ENCODE measurements around the gene KRT73.
"Not testable (repeated sequence)": the region's sequence is repeated elsewhere in the genome, so short reads cannot be mapped to it uniquely, and the experiment has no call there.

The KRT73 gene

GRCh38 chr12:52606581-52607218, 11.7 kb downstream of the KRT73 start:
- FAIRE-seq (no peak), DNase-seq (ENCODE audit: insufficient read length) (no peak)
- TF ChIP-seq POLR2AphosphoS5 (IDR thresholded peaks at IDR 0.05; ENCODE audit: low read depth, low read length) (no peak), TAF1 (IDR thresholded peaks at IDR 0.05; ENCODE audit: borderline replicate concordance, low read depth, low read length) (no peak), POLR2A (IDR thresholded peaks at IDR 0.05; ENCODE audit: low read depth, low read length) (no peak)

- TF ChIP-seq POLR2AphosphoS5 (IDR thresholded peaks at IDR 0.05; ENCODE audit: low read depth, low read length) (no peak), POLR2A (IDR thresholded peaks at IDR 0.05; ENCODE audit: low read depth, low read length) (no peak), TAF1 (IDR thresholded peaks at IDR 0.05; ENCODE audit: borderline replicate concordance, low read depth, low read length) (no peak)
- DNase-seq (ENCODE audit: insufficient read length) = no peak
- FAIRE-seq = no peak
Observed at GRCh38 chr12:52606096-52606495, 12.3 kb downstream of the KRT73 start.

DNA sequence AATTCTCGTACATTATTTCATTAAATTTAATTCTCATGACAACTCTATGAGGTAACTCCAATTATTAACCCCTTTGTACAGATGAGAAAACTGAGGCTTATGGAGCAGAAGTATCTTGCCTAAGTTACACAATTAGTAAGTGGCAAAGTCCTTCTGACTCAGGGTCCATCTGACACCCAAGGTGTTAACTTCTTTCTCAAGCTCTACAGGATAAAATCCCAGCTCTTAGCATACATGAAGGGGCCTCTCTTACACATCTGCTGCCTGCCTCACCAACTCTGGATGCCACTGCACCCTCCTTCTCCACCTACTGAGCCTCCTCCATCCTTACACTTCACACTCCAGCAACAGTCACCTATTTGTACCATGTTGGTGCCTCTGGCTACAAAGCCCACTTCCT, 12.8 kb downstream of the KRT73 start:
- FAIRE-seq (no peak), DNase-seq (ENCODE audit: insufficient read length) (no peak)
- TF ChIP-seq POLR2AphosphoS5 (IDR thresholded peaks at IDR 0.05; ENCODE audit: low read depth, low read length) = no peak
- TF ChIP-seq POLR2A (IDR thresholded peaks at IDR 0.05; ENCODE audit: low read depth, low read length) = no peak
- TF ChIP-seq TAF1 (IDR thresholded peaks at IDR 0.05; ENCODE audit: borderline replicate concordance, low read depth, low read length) = no peak

GRCh38 chr12:52604859-52605258, 13.5 kb downstream of the KRT73 start:
- TF ChIP-seq POLR2AphosphoS5 (IDR thresholded peaks at IDR 0.05; ENCODE audit: low read depth, low read length) (no peak), POLR2A (IDR thresholded peaks at IDR 0.05; ENCODE audit: low read depth, low read length) (no peak), TAF1 (IDR thresholded peaks at IDR 0.05; ENCODE audit: borderline replicate concordance, low read depth, low read length) (no peak)
- DNase-seq (ENCODE audit: insufficient read length) (no peak), FAIRE-seq (no peak)

DNA sequence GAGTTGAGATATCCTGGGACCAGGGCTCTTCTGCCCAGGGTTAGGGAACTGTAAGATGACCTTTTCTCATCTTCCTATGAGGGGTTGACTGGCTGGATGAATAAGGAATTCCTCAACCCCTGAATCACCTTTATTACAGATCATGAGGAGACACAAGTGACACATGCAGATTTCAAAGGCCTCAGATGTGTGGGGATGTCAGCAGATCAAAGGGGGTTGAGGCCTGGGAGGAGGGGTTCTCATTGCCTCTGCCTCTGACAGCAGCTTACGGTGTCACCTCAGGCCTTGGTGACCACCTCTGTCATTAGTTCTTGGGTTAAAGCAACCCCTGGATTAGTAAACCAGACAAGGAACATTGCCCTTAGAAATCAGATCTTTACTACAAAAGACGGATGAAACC, 15.0 kb downstream of the KRT73 start:
- no peak for TF ChIP-seq TAF1 (IDR thresholded peaks at IDR 0.05; ENCODE audit: borderline replicate concordance, low read depth, low read length)
- FAIRE-seq (no peak), DNase-seq (ENCODE audit: insufficient read length) (no peak)

DNA sequence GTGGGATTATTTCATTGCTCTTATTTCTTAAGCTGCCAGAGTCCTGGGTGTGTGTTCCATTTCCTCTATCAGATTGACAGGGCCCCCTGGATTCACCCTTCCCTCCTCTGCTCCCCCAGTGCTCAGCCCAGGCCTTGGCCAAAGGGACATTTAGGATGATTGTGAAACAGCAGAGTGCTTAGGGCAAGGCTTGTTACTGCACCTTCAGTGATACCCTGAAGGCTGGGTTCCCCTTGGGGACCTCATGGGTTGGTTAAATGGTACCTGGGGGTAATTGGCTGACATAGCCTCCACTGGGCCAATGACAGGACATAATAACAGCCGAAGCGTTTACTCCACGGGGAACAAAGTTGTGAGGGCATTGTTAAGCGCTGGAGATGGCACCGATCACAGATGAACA, 15.8 kb downstream of the KRT73 start:
- TF ChIP-seq POLR2A (IDR thresholded peaks at IDR 0.05; ENCODE audit: low read depth, low read length) = no peak
- no peak for TF ChIP-seq POLR2AphosphoS5 (IDR thresholded peaks at IDR 0.05; ENCODE audit: low read depth, low read length)
- no peak for TF ChIP-seq TAF1 (IDR thresholded peaks at IDR 0.05; ENCODE audit: borderline replicate concordance, low read depth, low read length)
- FAIRE-seq = no peak
- DNase-seq (ENCODE audit: insufficient read length) = no peak

GRCh38 chr12:52601671-52602070, 16.7 kb downstream of the KRT73 start:
- no peak for FAIRE-seq
- DNase-seq (ENCODE audit: insufficient read length) = no peak

DNA sequence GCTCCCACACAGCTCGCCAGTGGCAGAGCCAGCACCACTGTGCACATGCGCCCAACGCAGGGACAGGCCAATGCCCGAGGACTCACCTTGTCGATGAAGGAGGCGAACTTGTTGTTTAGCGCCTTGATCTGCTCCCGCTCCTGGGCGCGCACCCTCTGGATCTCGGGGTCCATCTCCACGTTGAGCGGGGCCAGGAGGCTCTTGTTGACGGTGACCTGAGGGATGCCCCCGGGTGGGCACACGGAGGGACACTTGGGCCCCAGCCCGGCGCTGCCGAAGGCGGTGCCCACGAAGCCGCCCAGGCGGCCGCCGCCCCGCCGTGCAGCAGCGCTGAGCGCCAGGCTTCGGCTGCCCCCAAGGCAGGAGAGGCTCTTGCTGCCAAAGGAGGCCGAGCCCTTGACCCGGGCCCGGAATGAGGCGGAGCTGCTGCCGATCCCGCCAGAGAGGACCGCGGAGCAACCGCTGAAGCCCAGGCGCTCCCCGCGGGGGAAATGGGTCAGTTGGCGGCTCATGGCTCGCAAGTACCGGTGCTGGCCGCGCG, 17.3 kb downstream of the KRT73 start, which contains the start of gene KRT72:
Gene KRT72, minus strand, starts transcription at position 523 of the 541 bp plus-strand sequence. Its CDS starts 11 bp downstream, at position 512.
- no peak for DNase-seq (ENCODE audit: insufficient read length)
- FAIRE-seq = no peak
- no peak for TF ChIP-seq POLR2AphosphoS5 (IDR thresholded peaks at IDR 0.05; ENCODE audit: low read depth, low read length)
- no peak for TF ChIP-seq POLR2A (IDR thresholded peaks at IDR 0.05; ENCODE audit: low read depth, low read length)
- no peak for TF ChIP-seq TAF1 (IDR thresholded peaks at IDR 0.05; ENCODE audit: borderline replicate concordance, low read depth, low read length)

More at GRCh38 chr12:52601671-52602070, 16.7 kb downstream of the KRT73 start:
- TF ChIP-seq POLR2A (IDR thresholded peaks at IDR 0.05; ENCODE audit: low read depth, low read length) (no peak), POLR2AphosphoS5 (IDR thresholded peaks at IDR 0.05; ENCODE audit: low read depth, low read length) (no peak)

GRCh38 chr12:52600475-52600874, 17.9 kb downstream of the KRT73 start:
- FAIRE-seq (no peak), DNase-seq (ENCODE audit: insufficient read length) (no peak)
- no peak for TF ChIP-seq POLR2A (IDR thresholded peaks at IDR 0.05; ENCODE audit: low read depth, low read length)
- TF ChIP-seq TAF1 (IDR thresholded peaks at IDR 0.05; ENCODE audit: borderline replicate concordance, low read depth, low read length) = no peak
- no peak for TF ChIP-seq POLR2AphosphoS5 (IDR thresholded peaks at IDR 0.05; ENCODE audit: low read depth, low read length)

GRCh38 chr12:52600071-52600470, 18.3 kb downstream of the KRT73 start:
- DNase-seq (ENCODE audit: insufficient read length) (no peak), FAIRE-seq (no peak)
- TF ChIP-seq TAF1 (IDR thresholded peaks at IDR 0.05; ENCODE audit: borderline replicate concordance, low read depth, low read length) (no peak), POLR2AphosphoS5 (IDR thresholded peaks at IDR 0.05; ENCODE audit: low read depth, low read length) (no peak), POLR2A (IDR thresholded peaks at IDR 0.05; ENCODE audit: low read depth, low read length) (no peak)

GRCh38 chr12:52598966-52599365, 19.4 kb downstream of the KRT73 start:
- FAIRE-seq = no peak
- TF ChIP-seq POLR2A (IDR thresholded peaks at IDR 0.05; ENCODE audit: low read depth, low read length) = no peak
- no peak for TF ChIP-seq POLR2AphosphoS5 (IDR thresholded peaks at IDR 0.05; ENCODE audit: low read depth, low read length)
- no peak for TF ChIP-seq TAF1 (IDR thresholded peaks at IDR 0.05; ENCODE audit: borderline replicate concordance, low read depth, low read length)
- no peak for DNase-seq (ENCODE audit: insufficient read length)

- not testable (repeated sequence) for FAIRE-seq; DNase-seq (ENCODE audit: insufficient read length)
Observed at GRCh38 chr12:52594237-52594636, 24.1 kb downstream of the KRT73 start.
